Progenitor cell of endocrine pancreas (in vitro differentiated cells): ENCODE results near the gene UBXN1. TPM values are rescaled to one million over a fixed set of nuclear protein-coding genes. Genes with fewer than 3 reads are reported as not detected.
"Not testable (repeated sequence)": the region's sequence is repeated elsewhere in the genome, so short reads cannot be mapped to it uniquely, and the experiment has no call there.

Source experiments
- DNase-seq: peaks from one replicate; pipeline ENCODE4 v3.0.0; 2021; ENCODE audit warnings: low spot score; ENCODE audit not compliant: unreplicated experiment
- H3K27ac Mint-ChIP-seq: 2 replicates; pipeline ENCODE4 v1.8.0; 2021; ENCODE audit warnings: mild to moderate bottlenecking, moderate library complexity, mixed read lengths
- H3K27me3 Mint-ChIP-seq: 2 replicates; pipeline ENCODE4 v1.8.0; 2021; ENCODE audit warnings: mixed read lengths
- H3K36me3 Mint-ChIP-seq: 2 replicates; pipeline ENCODE4 v1.8.0; 2022; ENCODE audit warnings: mixed read lengths; ENCODE audit not compliant: insufficient read depth
- H3K4me1 Mint-ChIP-seq: 2 replicates; pipeline ENCODE4 v1.8.0; 2021; ENCODE audit warnings: low read depth, mixed read lengths
- H3K4me3 Mint-ChIP-seq: 2 replicates; pipeline ENCODE4 v1.8.0; 2021; ENCODE audit warnings: low read depth, mild to moderate bottlenecking, moderate library complexity, mixed read lengths
- H3K9me3 Mint-ChIP-seq: 2 replicates; pipeline ENCODE4 v1.8.0; 2021; ENCODE audit warnings: low read depth, mixed read lengths
- CTCF ChIP-seq: fragments of 200-600 bp; sonication (generic); IDR thresholded peaks from one replicate; pipeline ENCODE4 v1.5.0; 2021; ENCODE audit warnings: antibody characterized with exemption, mild to moderate bottlenecking; ENCODE audit not compliant: unreplicated experiment
- total RNA-seq: library from RNA; stranded (reverse); gene quantifications from 2 replicates; pipeline ENCODE4 v1.2.1, GENCODE V29; 2021

UBXN1 gene
- total RNA-seq, 1 donor from 2014 or later, result 102 TPM

DNA sequence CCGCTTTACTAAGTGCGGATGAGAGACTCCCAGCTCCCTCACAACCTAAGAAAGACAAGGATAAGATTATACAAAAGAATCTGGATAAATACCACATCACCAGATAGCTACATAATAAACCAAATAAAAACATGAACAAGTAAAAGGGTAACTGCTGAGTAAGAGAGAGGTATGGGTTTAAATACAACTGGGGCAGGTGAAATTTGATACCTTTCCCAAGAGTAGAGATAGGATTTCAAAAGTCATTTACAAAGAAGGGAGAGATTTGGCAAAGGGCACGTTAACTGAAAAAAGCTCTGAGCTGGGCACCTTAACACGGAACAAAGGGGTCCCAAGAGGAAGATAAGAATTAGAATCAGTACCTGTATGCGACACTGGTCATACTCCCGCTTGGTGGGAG is 1.7 kb downstream of the UBXN1 start:
- peaks cover 16% of the 10 kb centered on the region for H3K4me1 Mint-ChIP-seq
- peaks cover 12% of the 10 kb centered on the region for H3K36me3 Mint-ChIP-seq
- peak overlapping the region; percentile 86 for H3K4me3 Mint-ChIP-seq
- no peak for DNase-seq
- no peaks in the 10 kb centered on the region for H3K27me3 Mint-ChIP-seq
- TF ChIP-seq CTCF, result no peak
- H3K9me3 Mint-ChIP-seq, result no peaks in the 10 kb centered on the region
- no peak overlapping the region for H3K27ac Mint-ChIP-seq

- DNase-seq, result no peak
- H3K27me3 Mint-ChIP-seq, result no peaks in the 10 kb centered on the region
- peak overlapping the region; percentile 20 for H3K27ac Mint-ChIP-seq
- TF ChIP-seq CTCF, result no peak
- H3K36me3 Mint-ChIP-seq, result peaks cover 12% of the 10 kb centered on the region
- peaks cover 17% of the 10 kb centered on the region for H3K4me1 Mint-ChIP-seq
- H3K4me3 Mint-ChIP-seq, result peak overlapping the region; percentile 86
- H3K9me3 Mint-ChIP-seq, result no peaks in the 10 kb centered on the region
Measured at GRCh38 chr11:62676698-62677097, 2.2 kb downstream of the UBXN1 start.

- not testable (repeated sequence) for H3K9me3 Mint-ChIP-seq, H3K27me3 Mint-ChIP-seq, H3K4me3 Mint-ChIP-seq, H3K27ac Mint-ChIP-seq, DNase-seq
- Mint-ChIP-seq H3K4me1 (peaks cover 22% of the 10 kb centered on the region), H3K36me3 (peaks cover 12% of the 10 kb centered on the region)
Measured at GRCh38 chr11:62675415-62675814, 3.5 kb downstream of the UBXN1 start.

- TF ChIP-seq CTCF, result no peak
- H3K27ac Mint-ChIP-seq, result peak overlapping the region; percentile 69
- DNase-seq, result no peak
- H3K4me3 Mint-ChIP-seq, result peak overlapping the region; percentile 99
- peaks cover 19% of the 10 kb centered on the region for H3K4me1 Mint-ChIP-seq
- H3K36me3 Mint-ChIP-seq, result peaks cover 12% of the 10 kb centered on the region
- H3K9me3 Mint-ChIP-seq, result no peaks in the 10 kb centered on the region
- no peaks in the 10 kb centered on the region for H3K27me3 Mint-ChIP-seq
Measured at GRCh38 chr11:62673196-62673525, 5.7 kb downstream of the UBXN1 start.

- Mint-ChIP-seq H3K27me3 (no peaks in the 10 kb centered on the region), H3K36me3 (peaks cover 6% of the 10 kb centered on the region), H3K27ac (peak within 1 kb of the TSS; percentile 97), H3K4me3 (peak within 1 kb of the TSS; percentile 99), H3K9me3 (no peaks in the 10 kb centered on the region), H3K4me1 (peaks cover 16% of the 10 kb centered on the region)
- no peak for TF ChIP-seq CTCF
- DNase-seq, result peak; percentile 52
Measured at GRCh38 chr11:62671608-62672389, 7.1 kb downstream of the UBXN1 start, which contains the start of the genes LBHD1 and UQCC3. LBHD1 (minus strand) TSS chr11:62672267; CDS start chr11:62670031, 2,236 bp downstream. UQCC3 (plus strand) TSS chr11:62671673; CDS start chr11:62671746, 73 bp downstream.

DNA sequence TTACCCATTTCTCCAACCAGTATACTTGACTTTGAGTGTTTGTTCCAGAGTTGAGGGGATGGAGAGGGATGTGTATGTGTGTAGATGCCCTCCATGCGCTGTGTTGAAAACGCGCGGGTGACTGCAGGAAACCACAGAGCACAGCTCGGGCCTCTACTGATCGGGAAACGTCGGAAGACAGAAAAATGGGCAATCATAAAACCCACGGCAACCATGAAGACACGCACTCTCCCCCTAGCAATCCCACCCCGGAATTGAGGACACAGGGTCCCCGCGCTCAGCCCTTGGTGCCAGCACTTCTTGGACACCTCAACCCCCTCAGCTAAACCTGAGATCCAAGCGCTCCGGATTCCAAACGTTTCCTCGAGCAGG is 7.7 kb downstream of the UBXN1 start:
- no peak for DNase-seq
- Mint-ChIP-seq H3K9me3 (no peaks in the 10 kb centered on the region), H3K4me3 (peak overlapping the region; percentile 99), H3K27ac (peak overlapping the region; percentile 97), H3K27me3 (no peaks in the 10 kb centered on the region), H3K4me1 (peaks cover 21% of the 10 kb centered on the region), H3K36me3 (peaks cover 5% of the 10 kb centered on the region)
- TF ChIP-seq CTCF, result no peak
